ENCODE data around the gene MACROD2.
"Not testable (repeated sequence)": the region's sequence is repeated elsewhere in the genome, so short reads cannot be mapped to it uniquely, and the experiment has no call there.

The MACROD2 gene

DNA sequence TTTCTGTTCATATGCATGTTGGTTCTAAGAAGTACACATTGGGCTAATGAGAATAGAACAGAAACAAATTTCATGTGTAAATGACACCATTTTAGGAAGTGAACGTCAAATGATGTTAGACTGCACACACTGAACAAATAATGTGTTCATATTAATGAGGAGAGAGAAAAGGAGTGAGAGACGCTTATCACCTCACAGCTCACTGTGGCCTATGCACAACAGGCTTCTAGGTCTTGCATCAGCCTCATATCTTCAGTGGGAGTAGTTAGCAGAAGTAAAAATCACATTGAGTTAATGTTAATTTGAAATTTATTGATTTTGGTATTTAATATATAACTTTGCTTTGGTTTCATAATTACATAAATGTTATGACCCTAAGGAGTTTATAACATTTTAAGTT lies 454.9 kb downstream of the MACROD2 start:
- no peak overlapping the region for H3K4me3 ChIP-seq (ENCODE audit: low read depth, low read length)
- TF ChIP-seq, protein P1, sequence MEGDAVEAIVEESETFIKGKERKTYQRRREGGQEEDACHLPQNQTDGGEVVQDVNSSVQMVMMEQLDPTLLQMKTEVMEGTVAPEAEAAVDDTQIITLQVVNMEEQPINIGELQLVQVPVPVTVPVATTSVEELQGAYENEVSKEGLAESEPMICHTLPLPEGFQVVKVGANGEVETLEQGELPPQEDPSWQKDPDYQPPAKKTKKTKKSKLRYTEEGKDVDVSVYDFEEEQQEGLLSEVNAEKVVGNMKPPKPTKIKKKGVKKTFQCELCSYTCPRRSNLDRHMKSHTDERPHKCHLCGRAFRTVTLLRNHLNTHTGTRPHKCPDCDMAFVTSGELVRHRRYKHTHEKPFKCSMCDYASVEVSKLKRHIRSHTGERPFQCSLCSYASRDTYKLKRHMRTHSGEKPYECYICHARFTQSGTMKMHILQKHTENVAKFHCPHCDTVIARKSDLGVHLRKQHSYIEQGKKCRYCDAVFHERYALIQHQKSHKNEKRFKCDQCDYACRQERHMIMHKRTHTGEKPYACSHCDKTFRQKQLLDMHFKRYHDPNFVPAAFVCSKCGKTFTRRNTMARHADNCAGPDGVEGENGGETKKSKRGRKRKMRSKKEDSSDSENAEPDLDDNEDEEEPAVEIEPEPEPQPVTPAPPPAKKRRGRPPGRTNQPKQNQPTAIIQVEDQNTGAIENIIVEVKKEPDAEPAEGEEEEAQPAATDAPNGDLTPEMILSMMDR (IDR thresholded peaks at IDR 0.05; ENCODE audit: insufficient read depth, low read depth, low read length, missing control alignments): no peak

DNA sequence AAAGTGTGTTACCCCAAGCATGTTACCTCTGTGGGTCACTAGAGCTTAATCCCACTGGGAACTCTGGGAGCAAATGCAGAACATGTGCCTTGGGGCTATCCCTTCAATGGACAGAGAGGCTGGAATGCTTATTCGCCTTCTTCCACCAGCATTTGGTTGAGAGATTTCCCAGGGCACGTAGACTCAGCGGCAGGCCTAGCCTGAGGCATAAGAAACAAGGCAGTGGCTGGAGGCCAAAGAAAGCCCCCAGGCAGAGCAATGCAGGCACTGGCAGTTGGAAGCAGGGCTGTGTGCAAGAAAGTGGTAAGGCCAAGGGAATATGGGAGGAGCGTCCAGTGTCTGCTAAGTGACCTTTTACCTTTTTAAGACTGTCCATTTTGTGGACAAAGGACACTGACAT lies 456.1 kb downstream of the MACROD2 start:
- no peak for DNase-seq (ENCODE audit: low read depth)
- H3K4me3 ChIP-seq (ENCODE audit: low read depth, low read length): no peak overlapping the region
- TF ChIP-seq, protein P1 (IDR thresholded peaks at IDR 0.05; ENCODE audit: insufficient read depth, low read depth, low read length, missing control alignments): no peak

More for the DNA sequence above, 454.9 kb downstream of the MACROD2 start:
- no peak for DNase-seq (ENCODE audit: low read depth)

DNA sequence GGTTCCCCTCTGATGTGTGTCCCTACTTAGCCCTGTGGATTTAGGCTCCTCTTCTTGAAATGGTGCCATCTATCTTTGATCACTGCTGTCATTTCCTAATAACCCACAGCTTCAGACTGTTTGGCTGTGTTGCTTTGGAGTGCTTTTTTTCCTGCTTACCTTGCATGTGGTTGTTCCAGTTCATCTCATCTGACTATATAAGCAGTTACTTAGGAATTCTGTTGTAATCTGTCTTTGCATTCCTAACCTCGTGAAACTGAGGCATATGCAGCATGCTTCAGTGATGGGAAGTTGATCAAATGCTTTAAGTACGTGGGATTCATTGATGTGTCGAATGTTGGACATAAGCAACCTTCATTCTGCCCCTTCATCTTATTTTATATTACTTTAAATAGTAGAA lies 457.9 kb downstream of the MACROD2 start:
- H3K4me3 ChIP-seq (ENCODE audit: low read depth, low read length): no peak overlapping the region
- TF ChIP-seq, protein P1 (IDR thresholded peaks at IDR 0.05; ENCODE audit: insufficient read depth, low read depth, low read length, missing control alignments): no peak
- no peak for DNase-seq (ENCODE audit: low read depth)

DNA sequence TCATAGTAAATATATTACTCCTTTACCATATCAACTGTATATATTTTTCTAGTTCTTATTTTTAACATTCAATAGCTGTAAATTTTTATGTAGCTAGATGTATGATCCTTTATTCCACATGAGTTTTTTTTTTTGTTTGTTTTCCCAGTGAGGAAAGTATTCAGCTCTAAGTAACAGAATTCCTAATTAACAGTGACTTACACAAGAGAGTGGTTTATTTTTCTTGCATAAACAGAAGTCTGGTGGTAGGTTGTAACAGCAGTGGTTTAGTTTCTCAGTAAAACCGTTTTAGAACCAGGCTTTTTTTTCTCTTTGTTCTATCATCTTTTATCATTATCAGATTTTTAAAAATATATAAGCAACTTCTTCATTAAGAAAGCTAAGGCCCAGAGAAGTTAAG lies 459.0 kb downstream of the MACROD2 start:
- H3K4me3 ChIP-seq (ENCODE audit: low read depth, low read length): no peak overlapping the region
- TF ChIP-seq, protein P1 (IDR thresholded peaks at IDR 0.05; ENCODE audit: insufficient read depth, low read depth, low read length, missing control alignments): no peak
- no peak for DNase-seq (ENCODE audit: low read depth)

DNA sequence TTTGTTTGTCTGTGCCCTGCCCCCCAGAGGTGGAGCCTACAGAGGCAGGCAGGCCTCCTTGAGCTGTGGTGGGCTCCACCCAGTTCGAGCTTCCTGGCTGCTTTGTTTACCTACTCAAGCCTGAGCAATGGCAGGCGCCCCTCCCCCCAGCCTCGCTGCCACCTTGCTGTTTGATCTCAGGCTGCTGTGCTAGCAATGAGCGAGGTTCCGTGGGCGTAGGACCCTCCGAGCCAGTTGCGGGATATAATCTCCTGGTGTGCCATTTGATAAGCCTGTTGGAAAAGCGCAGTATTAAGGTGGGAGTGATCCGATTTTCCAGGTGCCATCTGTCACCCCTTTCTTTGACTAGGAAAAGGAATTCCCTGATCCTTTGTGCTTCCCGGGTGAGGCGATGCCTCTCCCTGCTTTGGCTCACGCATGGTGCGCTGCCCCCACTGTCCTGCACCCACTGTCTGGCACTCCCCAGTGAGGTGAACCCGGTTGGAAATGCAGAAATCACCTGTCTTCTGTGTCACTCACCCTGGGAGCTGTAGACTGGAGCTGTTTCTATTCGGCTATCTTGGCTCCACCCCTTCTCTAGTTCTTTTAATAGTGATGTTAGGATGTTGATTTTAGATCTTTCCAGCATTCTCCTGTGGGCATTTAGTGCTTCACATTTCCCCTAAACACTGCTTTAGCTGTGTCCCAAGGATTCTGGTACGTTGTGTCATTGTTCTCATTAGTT lies 471.9 kb downstream of the MACROD2 start:
- not testable (repeated sequence) for H3K4me3 ChIP-seq (ENCODE audit: low read depth, low read length); DNase-seq (ENCODE audit: low read depth)

DNA sequence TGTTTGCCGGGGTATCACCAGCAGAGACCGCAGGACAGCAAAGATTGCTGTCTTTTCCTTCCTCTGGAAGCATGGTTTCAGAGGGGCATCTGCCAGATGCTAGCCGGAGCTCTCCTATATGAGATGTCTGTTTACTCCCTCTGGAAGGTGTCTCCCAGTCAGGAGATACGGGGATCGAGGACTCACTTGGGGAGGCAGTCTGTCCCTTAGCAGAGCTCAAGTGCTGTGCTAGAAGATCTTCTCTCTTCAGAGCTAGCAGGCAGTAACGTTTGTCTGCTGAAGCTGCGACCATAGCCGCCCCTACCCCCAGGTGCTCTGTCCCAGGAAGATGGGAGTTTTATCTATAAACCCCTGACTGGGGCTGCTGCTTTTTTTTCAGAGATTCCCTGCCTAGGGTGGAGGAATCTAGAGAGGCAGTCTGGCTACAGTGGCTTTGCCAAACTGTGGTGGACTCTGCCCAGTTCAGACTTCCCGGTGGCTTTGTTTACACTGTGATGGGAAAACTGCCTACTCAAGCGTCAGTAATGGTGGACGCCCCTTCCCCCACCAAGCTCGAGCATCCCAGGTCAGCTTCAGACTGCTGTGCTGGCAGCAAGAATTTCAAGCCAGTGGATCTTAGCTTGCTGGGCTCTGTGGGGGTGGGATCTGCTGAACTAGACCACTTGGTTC lies 475.0 kb downstream of the MACROD2 start:
- TF ChIP-seq, protein P1 (IDR thresholded peaks at IDR 0.05; ENCODE audit: insufficient read depth, low read depth, low read length, missing control alignments): no peak
- H3K4me3 ChIP-seq (ENCODE audit: low read depth, low read length): no peak overlapping the region
- DNase-seq (ENCODE audit: low read depth): no peak

DNA sequence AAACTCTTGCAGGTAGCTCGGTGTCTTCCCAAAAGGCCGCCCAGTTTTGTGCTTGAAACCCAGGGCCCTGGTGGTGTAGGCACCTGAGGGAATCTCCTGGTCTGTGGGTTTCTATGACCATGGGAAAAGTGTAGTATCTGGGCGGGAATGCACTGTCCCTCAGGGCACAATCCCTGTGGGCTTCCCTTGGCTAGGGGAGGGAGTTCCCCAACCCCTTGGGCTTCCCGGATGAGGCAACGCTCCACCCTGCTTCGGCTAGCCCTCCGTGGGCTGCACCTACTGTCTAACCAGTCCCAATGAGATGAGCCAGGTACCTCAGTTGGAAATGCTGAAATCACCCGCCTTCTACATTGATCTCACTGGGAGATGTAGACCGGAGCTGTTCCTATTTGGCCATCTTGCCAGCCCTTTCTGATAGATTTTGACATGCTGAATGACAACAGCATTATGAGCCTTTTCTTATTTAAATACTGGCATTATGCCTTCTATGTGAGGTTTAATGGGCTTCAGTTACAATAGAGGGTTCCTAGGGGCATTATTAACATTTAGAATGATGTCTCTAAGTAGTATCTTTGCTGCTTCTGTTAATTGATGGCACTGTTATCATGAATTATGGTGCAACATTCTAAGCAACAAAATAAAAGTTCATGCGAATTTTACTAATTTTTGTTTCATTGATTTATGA lies 475.8 kb downstream of the MACROD2 start:
- no peak for DNase-seq (ENCODE audit: low read depth)
- no peak overlapping the region for H3K4me3 ChIP-seq (ENCODE audit: low read depth, low read length)
- TF ChIP-seq, protein P1 (IDR thresholded peaks at IDR 0.05; ENCODE audit: insufficient read depth, low read depth, low read length, missing control alignments): no peak
